ENCODE measurements around the gene EFCAB6. TPM values are rescaled to one million over a fixed set of nuclear protein-coding genes. Genes with fewer than 3 reads are reported as not detected.

The EFCAB6 gene
- total RNA-seq, 1 donor, result 2.7 TPM

GRCh38 chr22:43820651-43821305 is 8.7 kb upstream of the EFCAB6 start:
- TF ChIP-seq CTCF (IDR thresholded peaks at IDR 0.05; ENCODE audit: insufficient read depth, low read length), result no peak
- no peak overlapping the region for H3K4me3 ChIP-seq (ENCODE audit: low read depth, low read length)
- DNase-seq (ENCODE audit: low read depth), result no peak

DNA sequence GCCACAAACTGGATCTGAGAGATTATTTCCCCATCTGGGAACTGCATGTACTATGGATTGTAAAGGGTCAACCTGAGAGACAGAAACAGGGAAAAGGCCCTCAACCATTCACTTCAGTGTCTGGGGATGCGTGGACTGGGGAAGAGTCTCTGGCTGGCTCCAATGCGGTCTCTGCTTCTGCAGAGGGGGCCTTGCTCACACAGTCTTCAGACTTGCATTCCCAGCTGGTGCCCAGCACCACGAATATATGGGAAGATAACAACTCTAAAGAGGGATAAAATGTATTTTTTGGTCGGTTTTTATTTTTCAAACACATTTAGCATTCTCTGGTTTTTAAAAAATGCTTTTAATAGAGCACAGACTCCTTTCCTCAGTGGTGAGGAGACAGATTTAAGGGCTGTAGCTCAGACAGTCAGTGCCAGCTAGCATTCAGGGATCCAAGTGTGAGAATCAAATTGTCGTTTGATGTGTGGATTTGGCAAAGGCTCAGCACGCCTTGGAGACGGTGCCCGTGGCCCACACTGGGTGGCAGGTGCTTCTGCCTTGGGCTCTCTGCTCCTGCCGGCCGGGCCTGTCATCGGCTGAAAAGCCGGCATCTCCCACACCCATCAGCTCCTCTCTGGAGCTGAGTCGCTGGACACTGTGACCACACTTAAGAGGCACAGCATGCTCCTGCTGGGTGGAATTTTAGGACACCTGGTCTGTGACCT is 8.0 kb upstream of the EFCAB6 start:
- no peak for DNase-seq (ENCODE audit: low read depth)
- no peak for TF ChIP-seq CTCF (IDR thresholded peaks at IDR 0.05; ENCODE audit: insufficient read depth, low read length)
- no peak overlapping the region for H3K4me3 ChIP-seq (ENCODE audit: low read depth, low read length)

DNA sequence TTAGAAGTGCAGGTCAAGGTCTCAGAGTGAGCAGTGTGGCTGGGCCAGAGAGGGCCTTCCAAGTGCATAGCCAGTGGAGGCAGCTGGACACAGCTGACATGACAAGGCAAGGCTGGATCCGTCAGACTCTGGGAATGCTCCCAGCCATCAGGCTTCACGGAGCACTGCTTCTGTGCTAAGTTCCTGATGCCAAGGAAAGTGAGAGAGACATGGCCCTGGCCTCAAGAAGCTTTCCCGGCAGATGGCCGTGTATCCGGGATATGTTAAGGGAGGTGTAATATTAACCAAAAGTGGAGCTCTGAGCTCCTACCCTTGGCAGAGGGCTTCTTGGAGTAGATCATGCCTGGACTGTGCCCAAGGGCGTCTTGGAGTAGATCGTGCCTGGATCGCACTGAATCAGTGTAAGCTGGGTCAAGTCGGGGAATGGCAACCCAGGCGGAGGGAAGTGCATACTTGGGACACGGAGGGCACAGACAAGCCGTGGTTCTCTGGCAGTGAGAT is 7.4 kb upstream of the EFCAB6 start:
- TF ChIP-seq CTCF (IDR thresholded peaks at IDR 0.05; ENCODE audit: insufficient read depth, low read length), result no peak
- no peak overlapping the region for H3K4me3 ChIP-seq (ENCODE audit: low read depth, low read length)
- DNase-seq (ENCODE audit: low read depth), result no peak

DNA sequence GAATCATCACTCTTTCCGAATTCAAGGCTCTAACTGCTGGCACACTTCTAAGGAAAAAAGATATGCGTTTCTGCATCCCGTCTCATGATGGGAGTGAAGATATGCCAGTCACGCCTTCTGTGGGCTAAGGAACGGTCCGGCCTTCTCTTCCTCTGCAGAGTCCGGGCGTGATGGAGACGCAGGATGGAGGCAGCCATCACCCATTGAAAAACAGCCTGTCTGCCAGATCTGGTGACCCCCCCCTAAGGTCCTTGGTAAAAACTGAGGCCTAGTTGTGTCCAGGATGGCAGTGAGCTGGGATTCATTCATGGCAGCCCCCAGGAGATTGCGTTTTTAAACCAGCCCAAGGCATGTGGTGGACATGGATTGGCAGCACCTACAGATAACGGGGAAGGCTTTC is 6.9 kb upstream of the EFCAB6 start:
- TF ChIP-seq CTCF (IDR thresholded peaks at IDR 0.05; ENCODE audit: insufficient read depth, low read length), result no peak
- no peak overlapping the region for H3K4me3 ChIP-seq (ENCODE audit: low read depth, low read length)
- no peak for DNase-seq (ENCODE audit: low read depth)

DNA sequence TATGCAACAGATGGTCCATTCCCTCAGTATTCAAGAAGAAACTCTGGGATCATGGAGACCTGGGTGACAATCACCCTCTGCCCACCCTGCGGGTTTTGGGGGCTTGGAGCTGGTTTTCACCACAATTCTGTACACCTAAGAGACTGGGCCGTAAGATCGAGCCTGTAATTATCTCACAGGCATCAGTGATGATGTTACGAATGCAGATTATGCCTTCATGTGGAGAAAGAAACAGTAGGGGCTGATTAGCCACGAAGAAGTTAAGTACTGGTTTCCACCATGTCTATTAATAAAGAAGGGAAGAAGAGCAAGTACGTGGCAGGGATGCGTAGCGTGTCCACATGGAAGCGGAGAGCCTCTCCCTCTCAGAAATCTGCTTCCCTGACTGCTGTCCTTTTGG is 5.3 kb upstream of the EFCAB6 start:
- no peak for DNase-seq (ENCODE audit: low read depth)
- TF ChIP-seq CTCF (IDR thresholded peaks at IDR 0.05; ENCODE audit: insufficient read depth, low read length), result no peak
- no peak overlapping the region for H3K4me3 ChIP-seq (ENCODE audit: low read depth, low read length)

GRCh38 chr22:43814264-43814663 is 2.2 kb upstream of the EFCAB6 start:
- DNase-seq (ENCODE audit: low read depth), result no peak
- H3K4me3 ChIP-seq (ENCODE audit: low read depth, low read length), result no peak overlapping the region
- TF ChIP-seq CTCF (IDR thresholded peaks at IDR 0.05; ENCODE audit: insufficient read depth, low read length), result no peak
